Measurements from ENCODE around the gene CACNA1E.

Gene CACNA1E

GRCh38 chr1:181484821-181485220, 1.5 kb downstream of the CACNA1E start:
- H3K27me3 ChIP-seq (ENCODE audit: control insufficient read depth, insufficient read depth, low read length) = peaks cover 100% of the 10 kb centered on the region
- H3K36me3 ChIP-seq (ENCODE audit: control insufficient read depth, insufficient read depth, low read length) = no peaks in the 10 kb centered on the region
- H3K9ac ChIP-seq (ENCODE audit: low read length) = no peak overlapping the region
- H3K27ac ChIP-seq (ENCODE audit: low read depth, low read length) = no peak overlapping the region
- peaks cover 10% of the 10 kb centered on the region for H3K4me1 ChIP-seq (ENCODE audit: control insufficient read depth, insufficient read depth, low read length)
- no peak overlapping the region for H3K4me3 ChIP-seq (ENCODE audit: low read depth, low read length)
- H3K9me3 ChIP-seq (ENCODE audit: control insufficient read depth, insufficient read depth, low read depth, low read length) = no peaks in the 10 kb centered on the region

GRCh38 chr1:181485287-181486097, 2.2 kb downstream of the CACNA1E start:
- Histone ChIP-seq H3K36me3 (ENCODE audit: control insufficient read depth, insufficient read depth, low read length) (no peaks in the 10 kb centered on the region), H3K9ac (ENCODE audit: low read length) (no peak overlapping the region), H3K9me3 (ENCODE audit: control insufficient read depth, insufficient read depth, low read depth, low read length) (no peaks in the 10 kb centered on the region), H3K27ac (ENCODE audit: low read depth, low read length) (no peak overlapping the region), H3K27me3 (ENCODE audit: control insufficient read depth, insufficient read depth, low read length) (peaks cover 100% of the 10 kb centered on the region), H3K4me3 (ENCODE audit: low read depth, low read length) (peak overlapping the region; percentile 48), H3K4me1 (ENCODE audit: control insufficient read depth, insufficient read depth, low read length) (peaks cover 10% of the 10 kb centered on the region)

- Histone ChIP-seq H3K27ac (ENCODE audit: low read depth, low read length) (no peak overlapping the region), H3K4me1 (ENCODE audit: control insufficient read depth, insufficient read depth, low read length) (peaks cover 10% of the 10 kb centered on the region), H3K27me3 (ENCODE audit: control insufficient read depth, insufficient read depth, low read length) (peaks cover 100% of the 10 kb centered on the region), H3K9me3 (ENCODE audit: control insufficient read depth, insufficient read depth, low read depth, low read length) (no peaks in the 10 kb centered on the region), H3K4me3 (ENCODE audit: low read depth, low read length) (peak overlapping the region; percentile 48), H3K36me3 (ENCODE audit: control insufficient read depth, insufficient read depth, low read length) (no peaks in the 10 kb centered on the region), H3K9ac (ENCODE audit: low read length) (no peak overlapping the region)
Observed at GRCh38 chr1:181486098-181486420, 2.7 kb downstream of the CACNA1E start.

GRCh38 chr1:181488866-181489265, 5.5 kb downstream of the CACNA1E start:
- no peak overlapping the region for H3K27ac ChIP-seq (ENCODE audit: low read depth, low read length)
- peaks cover 94% of the 10 kb centered on the region for H3K27me3 ChIP-seq (ENCODE audit: control insufficient read depth, insufficient read depth, low read length)
- H3K9ac ChIP-seq (ENCODE audit: low read length) = no peak overlapping the region
- H3K4me3 ChIP-seq (ENCODE audit: low read depth, low read length) = no peak overlapping the region
- no peaks in the 10 kb centered on the region for H3K36me3 ChIP-seq (ENCODE audit: control insufficient read depth, insufficient read depth, low read length)
- no peaks in the 10 kb centered on the region for H3K9me3 ChIP-seq (ENCODE audit: control insufficient read depth, insufficient read depth, low read depth, low read length)
- H3K4me1 ChIP-seq (ENCODE audit: control insufficient read depth, insufficient read depth, low read length) = peaks cover 6% of the 10 kb centered on the region

GRCh38 chr1:181490276-181490675, 7.0 kb downstream of the CACNA1E start:
- H3K9ac ChIP-seq (ENCODE audit: low read length) = no peak overlapping the region
- H3K9me3 ChIP-seq (ENCODE audit: control insufficient read depth, insufficient read depth, low read depth, low read length) = no peaks in the 10 kb centered on the region
- H3K4me1 ChIP-seq (ENCODE audit: control insufficient read depth, insufficient read depth, low read length) = peaks cover 5% of the 10 kb centered on the region
- peaks cover 80% of the 10 kb centered on the region for H3K27me3 ChIP-seq (ENCODE audit: control insufficient read depth, insufficient read depth, low read length)
- no peak overlapping the region for H3K27ac ChIP-seq (ENCODE audit: low read depth, low read length)
- H3K36me3 ChIP-seq (ENCODE audit: control insufficient read depth, insufficient read depth, low read length) = no peaks in the 10 kb centered on the region
- no peak overlapping the region for H3K4me3 ChIP-seq (ENCODE audit: low read depth, low read length)

- Histone ChIP-seq H3K4me3 (ENCODE audit: low read depth, low read length) (no peak overlapping the region), H3K36me3 (ENCODE audit: control insufficient read depth, insufficient read depth, low read length) (no peaks in the 10 kb centered on the region), H3K27ac (ENCODE audit: low read depth, low read length) (no peak overlapping the region), H3K4me1 (ENCODE audit: control insufficient read depth, insufficient read depth, low read length) (peaks cover 3% of the 10 kb centered on the region), H3K9ac (ENCODE audit: low read length) (no peak overlapping the region), H3K27me3 (ENCODE audit: control insufficient read depth, insufficient read depth, low read length) (peaks cover 72% of the 10 kb centered on the region), H3K9me3 (ENCODE audit: control insufficient read depth, insufficient read depth, low read depth, low read length) (no peaks in the 10 kb centered on the region)
Observed at GRCh38 chr1:181490740-181491712, 7.7 kb downstream of the CACNA1E start.

GRCh38 chr1:181493166-181493565, 9.8 kb downstream of the CACNA1E start:
- Histone ChIP-seq H3K27me3 (ENCODE audit: control insufficient read depth, insufficient read depth, low read length) (peaks cover 51% of the 10 kb centered on the region), H3K9me3 (ENCODE audit: control insufficient read depth, insufficient read depth, low read depth, low read length) (no peaks in the 10 kb centered on the region), H3K9ac (ENCODE audit: low read length) (no peak overlapping the region), H3K4me1 (ENCODE audit: control insufficient read depth, insufficient read depth, low read length) (no peaks in the 10 kb centered on the region), H3K27ac (ENCODE audit: low read depth, low read length) (no peak overlapping the region), H3K36me3 (ENCODE audit: control insufficient read depth, insufficient read depth, low read length) (no peaks in the 10 kb centered on the region), H3K4me3 (ENCODE audit: low read depth, low read length) (no peak overlapping the region)

- Histone ChIP-seq H3K9me3 (ENCODE audit: control insufficient read depth, insufficient read depth, low read depth, low read length) (no peaks in the 10 kb centered on the region), H3K27me3 (ENCODE audit: control insufficient read depth, insufficient read depth, low read length) (peaks cover 45% of the 10 kb centered on the region), H3K27ac (ENCODE audit: low read depth, low read length) (no peak overlapping the region), H3K9ac (ENCODE audit: low read length) (no peak overlapping the region), H3K4me3 (ENCODE audit: low read depth, low read length) (no peak overlapping the region), H3K4me1 (ENCODE audit: control insufficient read depth, insufficient read depth, low read length) (no peaks in the 10 kb centered on the region), H3K36me3 (ENCODE audit: control insufficient read depth, insufficient read depth, low read length) (no peaks in the 10 kb centered on the region)
Observed at GRCh38 chr1:181493885-181494284, 10.6 kb downstream of the CACNA1E start.

GRCh38 chr1:181496759-181497158, 13.4 kb downstream of the CACNA1E start:
- no peaks in the 10 kb centered on the region for H3K36me3 ChIP-seq (ENCODE audit: control insufficient read depth, insufficient read depth, low read length)
- no peak overlapping the region for H3K4me3 ChIP-seq (ENCODE audit: low read depth, low read length)
- H3K27ac ChIP-seq (ENCODE audit: low read depth, low read length) = no peak overlapping the region
- H3K9me3 ChIP-seq (ENCODE audit: control insufficient read depth, insufficient read depth, low read depth, low read length) = no peaks in the 10 kb centered on the region
- no peak overlapping the region for H3K9ac ChIP-seq (ENCODE audit: low read length)
- peaks cover 17% of the 10 kb centered on the region for H3K27me3 ChIP-seq (ENCODE audit: control insufficient read depth, insufficient read depth, low read length)
- H3K4me1 ChIP-seq (ENCODE audit: control insufficient read depth, insufficient read depth, low read length) = no peaks in the 10 kb centered on the region

GRCh38 chr1:181497870-181498269, 14.6 kb downstream of the CACNA1E start:
- Histone ChIP-seq H3K9me3 (ENCODE audit: control insufficient read depth, insufficient read depth, low read depth, low read length) (no peaks in the 10 kb centered on the region), H3K27me3 (ENCODE audit: control insufficient read depth, insufficient read depth, low read length) (peaks cover 6% of the 10 kb centered on the region; the same call in 1 of the 2 replicates), H3K9ac (ENCODE audit: low read length) (no peak overlapping the region), H3K27ac (ENCODE audit: low read depth, low read length) (no peak overlapping the region), H3K36me3 (ENCODE audit: control insufficient read depth, insufficient read depth, low read length) (no peaks in the 10 kb centered on the region), H3K4me1 (ENCODE audit: control insufficient read depth, insufficient read depth, low read length) (no peaks in the 10 kb centered on the region), H3K4me3 (ENCODE audit: low read depth, low read length) (no peak overlapping the region)

- H3K27ac ChIP-seq (ENCODE audit: low read depth, low read length) = no peak overlapping the region
- no peak overlapping the region for H3K4me3 ChIP-seq (ENCODE audit: low read depth, low read length)
- no peak overlapping the region for H3K9ac ChIP-seq (ENCODE audit: low read length)
- H3K4me1 ChIP-seq (ENCODE audit: control insufficient read depth, insufficient read depth, low read length) = no peaks in the 10 kb centered on the region
- H3K9me3 ChIP-seq (ENCODE audit: control insufficient read depth, insufficient read depth, low read depth, low read length) = no peaks in the 10 kb centered on the region
- H3K27me3 ChIP-seq (ENCODE audit: control insufficient read depth, insufficient read depth, low read length) = 0 out of 2 replicates have a peak, but pooled peaks cover 2% of the 10 kb centered on the region
- no peaks in the 10 kb centered on the region for H3K36me3 ChIP-seq (ENCODE audit: control insufficient read depth, insufficient read depth, low read length)
Observed at GRCh38 chr1:181499825-181500224, 16.5 kb downstream of the CACNA1E start.
